NCI-H82 treated with DMSO at 0.1 percent for 48 hours (cell line): ENCODE data around the gene ADSS1.

ENCODE experiments used
- DNase-seq: peaks from one replicate; lab custom pipeline; 2025; ENCODE audit not compliant: unreplicated experiment; lab: John Stamatoyannopoulos, UW

ADSS1 gene

GRCh38 chr14:104778694-104779331 is 54.8 kb downstream of the ADSS1 start:
- no peak for DNase-seq

GRCh38 chr14:104779776-104780512 is 55.9 kb downstream of the ADSS1 start:
- DNase-seq, result no peak

DNA sequence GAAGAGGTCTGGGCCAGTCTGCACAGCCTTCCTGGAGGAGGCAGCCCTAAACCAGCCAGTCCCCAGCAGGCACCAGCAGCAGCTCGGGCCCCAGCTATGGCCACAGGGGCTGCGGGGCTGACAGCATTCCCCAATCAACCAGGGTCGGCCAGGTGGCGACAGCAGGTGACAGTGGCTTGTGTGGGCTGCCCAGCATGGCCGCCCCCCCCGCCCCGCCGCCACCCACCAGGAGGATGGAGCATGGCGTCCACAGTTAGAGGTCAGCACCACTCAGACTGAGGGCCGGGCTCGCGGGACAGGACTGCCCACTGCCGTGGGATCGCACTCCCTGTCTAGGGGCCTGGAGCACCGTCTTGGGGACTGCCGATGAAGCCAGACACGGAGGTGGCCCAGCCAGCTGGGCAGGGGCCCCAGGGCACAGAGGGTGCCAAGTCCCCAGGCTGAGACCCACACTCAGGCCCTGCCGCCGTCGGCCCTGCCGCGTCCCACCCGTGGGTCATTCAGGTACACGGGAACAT is 56.5 kb downstream of the ADSS1 start:
- no peak for DNase-seq

DNA sequence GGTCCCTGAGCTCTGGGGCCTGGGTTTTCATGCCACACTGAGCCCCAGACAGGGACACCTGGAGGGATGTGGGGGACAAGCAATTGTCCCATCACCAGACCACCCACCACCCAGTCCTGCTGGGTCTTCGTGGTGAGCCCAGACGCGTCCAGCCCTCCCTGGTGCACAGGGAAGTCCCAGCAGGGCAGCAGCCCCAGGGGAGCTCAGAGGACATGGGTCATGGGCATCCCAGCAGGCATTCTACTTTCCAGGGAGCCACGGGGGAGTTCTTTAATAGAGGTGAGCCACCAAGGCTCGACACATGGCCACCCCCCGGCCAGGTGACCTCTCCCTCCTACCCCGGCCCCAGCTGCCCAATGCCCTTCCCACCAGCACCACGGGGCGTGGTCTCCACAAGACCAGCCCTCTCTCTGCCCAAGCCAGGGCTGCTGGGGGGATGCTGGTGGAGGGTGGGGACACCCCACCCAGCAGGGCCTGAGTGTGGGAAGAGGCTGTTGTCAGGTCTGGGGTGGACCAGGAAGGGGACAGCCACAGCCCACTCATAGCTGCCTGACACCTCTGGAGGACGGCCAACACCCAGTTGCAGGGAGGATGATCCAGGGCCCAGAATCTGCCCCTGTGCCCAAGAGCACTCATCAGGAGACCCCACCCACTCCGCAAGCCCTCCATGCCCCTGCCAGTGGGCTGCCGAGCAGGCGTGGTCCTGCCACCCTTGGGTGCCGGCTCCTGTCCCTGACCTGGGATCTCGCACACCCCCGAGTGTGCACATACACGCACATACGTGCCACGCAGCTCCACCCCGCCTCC is 57.4 kb downstream of the ADSS1 start:
- DNase-seq, result no peak

DNA sequence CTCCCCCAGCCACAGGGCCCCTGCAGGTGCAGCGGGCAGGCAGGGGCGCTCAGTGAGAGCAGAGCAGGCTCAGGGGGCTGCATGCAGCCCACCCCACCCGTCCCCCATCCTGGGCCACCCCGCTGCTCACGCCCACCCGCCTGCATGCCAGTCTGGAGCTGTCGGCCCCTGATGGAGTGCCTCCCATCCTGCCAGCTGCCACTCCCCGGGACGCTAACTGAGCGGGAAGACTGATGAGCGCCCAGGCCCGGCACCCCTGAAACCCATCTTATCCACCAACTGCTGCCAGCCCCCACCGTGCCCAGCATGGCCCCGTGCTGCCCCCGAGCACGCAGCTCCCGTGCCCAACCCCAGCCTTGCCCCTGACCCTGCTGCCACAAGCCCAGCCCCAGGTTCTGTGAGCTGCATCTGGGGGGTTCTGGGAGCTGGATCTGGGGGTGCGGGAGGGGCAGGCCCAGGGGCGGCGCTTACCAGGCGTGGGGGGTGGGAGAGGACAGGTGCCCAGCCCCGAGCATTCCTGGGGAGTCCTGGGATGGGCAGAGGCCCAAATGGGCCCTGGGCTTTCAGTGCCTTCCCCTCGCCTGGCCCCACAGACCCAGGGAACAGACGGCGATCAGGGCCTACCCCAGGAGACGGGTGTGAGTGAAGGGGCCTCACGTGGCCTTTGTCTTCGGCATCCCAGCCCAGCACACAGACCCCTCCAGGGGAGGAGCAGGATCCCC is 58.2 kb downstream of the ADSS1 start:
- DNase-seq, result no peak

DNA sequence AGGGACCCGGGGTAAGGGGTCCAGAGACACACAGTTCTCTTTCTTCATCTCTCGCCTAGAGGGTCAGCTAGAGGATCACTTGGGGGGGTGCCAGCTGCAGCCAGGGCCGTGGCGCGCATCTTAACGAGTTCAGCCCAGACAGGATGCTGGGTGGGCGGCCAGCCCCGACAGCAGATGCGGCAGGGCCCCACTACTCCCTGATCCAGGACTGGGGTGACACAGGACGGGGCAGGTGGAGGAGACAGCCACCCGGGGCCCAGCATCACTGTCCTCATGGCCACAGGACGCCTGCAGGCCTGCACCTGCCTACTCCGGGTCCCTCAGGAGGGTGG is 58.7 kb downstream of the ADSS1 start:
- DNase-seq, result no peak

GRCh38 chr14:104783484-104784217 is 59.6 kb downstream of the ADSS1 start:
- no peak for DNase-seq

GRCh38 chr14:104784218-104784568 is 60.2 kb downstream of the ADSS1 start:
- no peak for DNase-seq

DNA sequence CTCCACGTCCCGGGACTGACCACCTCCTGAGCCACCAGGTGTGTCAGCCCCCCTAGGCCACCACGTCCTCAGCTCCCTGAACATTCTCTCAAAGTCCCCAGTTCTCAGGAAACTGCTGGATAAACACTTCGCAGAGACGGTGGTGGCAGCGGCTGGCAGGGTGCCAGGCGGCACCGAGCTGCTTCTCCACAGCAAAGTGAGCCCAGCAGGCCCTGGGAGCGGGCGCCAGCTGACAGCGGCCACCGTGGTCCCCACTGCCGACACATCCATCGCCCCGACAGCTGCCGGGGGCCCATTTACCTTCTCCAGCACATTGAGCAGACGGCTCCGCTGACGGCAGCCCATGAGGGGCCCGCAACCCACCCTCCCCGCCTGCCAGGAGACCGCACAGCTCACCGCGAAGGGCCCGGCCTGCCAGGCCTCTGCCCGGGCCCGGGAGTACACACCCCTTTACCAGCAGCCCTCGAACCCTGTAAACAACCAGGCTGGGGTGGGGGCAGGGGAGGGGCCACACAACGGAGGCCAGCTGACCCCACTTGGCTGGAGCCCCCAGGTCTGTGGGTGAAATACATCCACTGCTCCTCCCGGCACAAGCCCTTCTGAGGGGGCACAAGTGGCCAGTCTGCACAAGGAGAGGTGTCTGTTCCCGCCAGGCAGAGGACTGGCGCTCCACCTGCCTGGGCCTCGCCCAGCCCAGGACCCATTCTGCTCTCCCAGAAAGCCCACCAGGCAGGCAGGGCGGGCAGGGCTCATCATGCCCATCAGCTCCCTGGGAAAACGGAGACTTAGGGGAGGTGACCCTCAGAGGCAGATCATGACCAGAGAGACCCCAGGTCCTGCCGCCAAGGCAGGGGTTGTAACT is 61.0 kb downstream of the ADSS1 start:
- no peak for DNase-seq

- no peak for DNase-seq
Measured at GRCh38 chr14:104785708-104786080, 61.7 kb downstream of the ADSS1 start.

GRCh38 chr14:104786091-104786586 is 62.1 kb downstream of the ADSS1 start:
- no peak for DNase-seq

DNA sequence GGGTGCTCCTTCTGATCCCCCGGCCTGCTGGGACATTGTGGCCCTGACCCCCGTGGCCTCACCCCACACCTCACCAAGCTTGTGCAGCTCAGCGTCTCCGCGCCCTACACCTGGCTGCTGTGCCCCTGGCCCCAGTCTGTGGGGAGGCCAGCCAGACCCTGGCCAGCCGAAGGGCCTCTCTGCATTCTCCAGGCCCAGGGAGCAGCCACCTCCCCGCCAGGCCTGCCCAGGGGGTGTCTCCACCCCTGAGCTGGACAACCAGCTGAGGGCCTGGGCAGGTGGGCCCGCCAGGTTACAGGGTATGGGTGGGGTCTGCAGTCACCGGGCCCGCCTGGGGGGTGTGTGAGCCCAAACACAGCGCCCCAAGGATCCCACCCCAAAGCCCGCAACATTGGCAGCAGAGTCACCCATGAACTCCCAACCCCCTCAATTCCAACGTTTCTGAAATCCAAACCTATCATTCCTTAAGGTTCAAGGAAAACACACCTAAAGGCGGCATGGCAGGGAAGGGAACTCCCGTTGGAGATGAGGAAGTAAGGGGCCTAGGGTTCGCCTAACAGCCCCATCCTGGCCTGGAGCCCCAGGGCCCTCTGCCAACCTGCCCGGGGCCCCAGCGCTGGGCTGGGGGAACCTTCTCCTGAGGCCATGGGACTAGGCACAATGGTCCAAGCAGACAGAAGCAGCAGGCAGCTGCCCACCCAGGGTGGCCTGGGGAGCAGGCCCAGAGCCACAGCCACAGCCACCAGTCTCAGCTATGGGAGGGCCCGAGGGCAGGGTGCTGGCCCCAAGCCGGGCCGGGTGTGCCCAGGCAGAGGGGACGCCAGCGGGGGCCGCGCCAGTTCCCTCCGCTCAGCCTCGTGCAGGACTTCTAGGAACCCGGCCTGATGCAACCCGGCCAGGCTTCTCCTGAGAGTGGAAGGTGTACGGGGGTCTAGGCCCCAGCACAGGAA is 63.0 kb downstream of the ADSS1 start:
- DNase-seq, result no peak

DNA sequence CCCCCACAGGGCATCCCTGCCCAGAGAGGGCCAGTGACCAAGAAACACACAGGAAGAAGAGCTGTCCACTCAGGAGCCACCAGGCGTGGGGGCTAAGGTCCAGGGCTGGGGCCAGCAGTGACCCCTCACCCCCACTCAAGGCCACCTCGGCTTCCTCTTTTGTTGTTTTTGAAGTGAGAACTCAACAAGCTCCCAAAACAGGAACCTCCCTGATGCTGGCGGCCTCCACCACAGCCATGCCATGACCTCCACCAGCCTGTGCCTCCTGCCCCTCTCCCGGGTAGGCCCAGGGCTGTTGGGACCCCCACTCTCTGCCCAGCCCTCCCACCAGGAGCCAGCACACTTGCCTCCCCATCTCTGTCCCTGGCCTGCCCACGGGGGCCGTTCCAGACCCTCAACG is 63.7 kb downstream of the ADSS1 start:
- no peak for DNase-seq

- no peak for DNase-seq
Measured at GRCh38 chr14:104788161-104788818, 64.3 kb downstream of the ADSS1 start.

GRCh38 chr14:104788873-104789663 is 65.0 kb downstream of the ADSS1 start:
- no peak for DNase-seq

- no peak for DNase-seq
Measured at GRCh38 chr14:104789752-104790743, 66.0 kb downstream of the ADSS1 start.
